Bone marrow (tissue), 2 donors: ENCODE data around the gene OR4P4.

ENCODE experiments used
- DNase-seq, 2 donors: peaks; one replicate each; lab custom pipeline; 2025; lab: John Stamatoyannopoulos, UW

OR4P4 gene

GRCh38 chr11:55634813-55635212, at the start of gene OR4P4:
TSS of gene OR4P4 (plus strand) at chr11:55635113.
- DNase-seq: no peak

GRCh38 chr11:55607545-55607944, 27.4 kb upstream of the OR4P4 start, which contains the start of gene OR4C11:
TSS of gene OR4C11 (minus strand) at chr11:55607645. CDS start at chr11:55604373, 3,272 bp downstream.
- DNase-seq: no peak

- DNase-seq: no peak
Observed at GRCh38 chr11:55624531-55624930, 10.4 kb upstream of the OR4P4 start.

DNA sequence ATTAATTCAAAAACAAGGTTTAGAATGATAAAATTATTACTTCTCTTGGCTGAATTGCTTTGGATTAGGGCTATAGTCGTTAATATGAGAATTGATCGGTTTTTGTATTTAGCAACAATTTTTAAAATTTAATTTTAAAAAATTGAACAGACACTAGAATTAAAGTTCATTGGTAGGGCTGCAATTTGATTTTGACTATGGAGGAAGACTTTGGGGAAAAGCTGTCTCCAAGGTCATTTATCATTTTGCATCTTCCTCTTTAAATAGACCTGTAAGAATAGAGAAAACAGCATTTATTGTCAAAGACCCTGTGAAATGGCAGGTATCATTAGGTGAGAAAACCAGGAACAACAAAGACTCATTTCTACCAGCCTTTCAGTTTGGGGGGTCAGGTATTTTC, 13.1 kb downstream of the OR4P4 start, which contains the start of gene OR4S2:
Gene OR4S2 (plus strand): TSS at position 301 of the 400 bp plus-strand sequence. CDS start 2,577 bp downstream, outside the sequence.
- no peak for DNase-seq

GRCh38 chr11:55652560-55652959, 17.6 kb downstream of the OR4P4 start:
- DNase-seq: no peak

- no peak for DNase-seq
Observed at GRCh38 chr11:55655096-55655495, 20.2 kb downstream of the OR4P4 start.

DNA sequence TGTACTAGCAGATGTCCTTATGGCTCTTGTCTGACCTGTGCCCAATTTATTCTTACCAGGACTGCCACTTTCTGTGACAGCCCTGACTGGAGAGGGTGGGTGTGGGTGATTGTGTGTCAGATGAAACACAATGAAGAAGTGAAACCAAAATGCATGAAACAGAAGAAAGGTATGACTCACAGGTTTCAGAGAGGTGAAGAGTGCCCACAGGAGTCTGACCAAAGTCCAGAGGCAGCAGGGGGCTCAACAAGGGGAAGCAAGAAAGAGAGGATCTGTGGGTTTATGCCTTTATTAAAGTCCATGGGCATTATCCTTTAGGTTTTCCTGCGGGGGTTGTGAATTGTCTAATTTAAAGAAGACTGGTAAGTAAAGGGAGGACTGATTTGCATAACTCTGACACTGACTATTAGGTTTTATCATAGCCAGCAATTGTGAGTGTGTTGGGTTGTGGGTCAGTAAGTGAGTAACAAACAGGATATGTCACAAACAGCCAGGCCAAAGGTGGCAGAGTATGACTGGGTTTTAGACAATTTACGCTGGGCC, 23.2 kb downstream of the OR4P4 start:
- DNase-seq: no peak

DNA sequence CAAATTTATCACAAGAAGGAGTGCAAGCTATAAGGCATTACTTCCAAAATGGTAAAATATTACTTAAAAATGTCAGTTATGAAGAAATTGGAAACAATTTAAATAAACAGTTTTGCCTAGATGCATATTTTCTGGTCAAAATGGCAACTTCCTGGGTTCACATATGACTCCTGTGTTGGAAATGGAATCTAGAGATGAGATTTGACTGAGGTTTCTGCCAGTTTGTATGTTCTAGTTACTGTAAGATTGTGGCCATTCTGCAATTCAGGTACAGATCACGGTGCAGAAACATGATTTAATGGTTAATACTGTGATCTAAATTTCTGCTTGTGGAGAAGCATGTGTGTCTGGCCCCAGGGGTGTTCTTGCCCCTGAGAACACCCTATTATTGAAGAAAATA, 23.7 kb downstream of the OR4P4 start:
- DNase-seq: no peak

- no peak for DNase-seq
Observed at GRCh38 chr11:55661901-55662300, 27.0 kb downstream of the OR4P4 start, which contains the start of gene OR4C6. TSS of gene OR4C6 (plus strand) at chr11:55662201. CDS start at chr11:55665167, 2,966 bp downstream.

DNA sequence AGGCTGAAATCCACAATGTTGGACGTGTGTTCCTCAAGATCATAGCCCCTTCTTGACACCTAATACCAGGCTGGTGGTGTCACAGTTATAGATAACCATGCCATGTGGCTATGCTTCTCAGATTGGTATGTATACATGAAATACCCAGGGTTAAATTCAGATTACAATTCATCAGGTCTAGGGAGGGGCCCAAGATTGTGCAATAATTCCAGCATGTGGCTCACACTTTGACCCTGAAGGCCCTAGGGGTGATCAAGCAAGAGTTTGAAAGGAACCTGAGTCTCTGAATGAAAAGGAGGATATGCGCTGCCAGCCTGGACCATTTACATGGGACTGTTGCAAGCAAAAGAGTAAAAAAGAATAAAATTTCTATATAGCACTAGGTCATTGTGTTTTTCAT, 34.5 kb downstream of the OR4P4 start:
- no peak for DNase-seq

- no peak for DNase-seq
Observed at GRCh38 chr11:55673860-55674259, 38.9 kb downstream of the OR4P4 start.
